B cell (primary cell): ENCODE results near the gene COX6B1. TPM values are rescaled to one million over a fixed set of nuclear protein-coding genes. Genes with fewer than 3 reads are reported as not detected.
A peak's percentile ranks its signal among the peaks of the same experiment; 100 is the strongest.

Experiments used
- ATAC-seq: fragments of 200-7000 bp; cut with Tn5 transposase; one replicate; pipeline ENCODE4 v1.10.0; 2021; ENCODE audit warnings: low read depth, mild to moderate bottlenecking, moderate number of reproducible peaks, moderate library complexity
- CTCF ChIA-PET: fragments of 350-600 bp; sonication (Branson Sonifier 250); formaldehyde crosslinking; loops from one replicate; lab custom pipeline; 2021; ENCODE audit warnings: antibody characterized with exemption, inconsistent platforms; lab: Charles Lee
- POLR2A ChIA-PET: fragments of 350-600 bp; sonication (Branson Sonifier 250); formaldehyde crosslinking; loops from one replicate; lab custom pipeline; 2021; ENCODE audit warnings: antibody characterized with exemption; lab: Charles Lee
- DNase-seq: peaks from one replicate; pipeline ENCODE4 v3.0.0; 2013
- H2AFZ ChIP-seq: 2 replicates; pipeline ENCODE4 v1.6.1; 2012; ENCODE audit warnings: mild to moderate bottlenecking, low read depth, low read length; ENCODE audit not compliant: insufficient read depth, poor library complexity, severe bottlenecking
- H3K27ac ChIP-seq, 2 donors: 1 replicate in 1 of 2; 2 replicates in 1 of 2; pipeline ENCODE4 v1.5.1; 2012 to 2013; ENCODE audit warnings: low read length in 2 of 2, mild to moderate bottlenecking in 2 of 2, moderate library complexity in 1 of 2
- H3K27me3 ChIP-seq, 4 experiments: fragments of 200-600 bp in 1 of 4; sonication (generic) in 1 of 4; replicated peaks in 1 of 4; 1 replicate in 2 of 4; 2 replicates in 2 of 4; pipeline versions ENCODE4 v1.6.1 to v1.7.0; 2013 to 2016; ENCODE audit warnings: low read length in 3 of 4, mild to moderate bottlenecking in 2 of 4, mixed read lengths in 1 of 4, moderate library complexity in 1 of 4; ENCODE audit not compliant: insufficient read depth in 4 of 4, control insufficient read depth in 3 of 4; ENCODE audit errors: control extremely low read depth in 1 of 4
- H3K36me3 ChIP-seq, 2 experiments: replicated peaks in 1 of 2; 1 replicate in 1 of 2; 2 replicates in 1 of 2; pipeline versions ENCODE4 v1.6.1 to v1.7.1; 2013; ENCODE audit warnings: low read length in 1 of 2; ENCODE audit not compliant: insufficient read depth in 2 of 2, control insufficient read depth in 1 of 2; ENCODE audit errors: control extremely low read depth in 1 of 2, extremely low read depth in 1 of 2
- H3K4me1 ChIP-seq, 2 donors: fragments of 200-600 bp in 1 of 2; sonication (generic) in 1 of 2; 1 replicate in 1 of 2; 2 replicates in 1 of 2; pipeline versions ENCODE4 v1.5.1 to v1.6.1; 2013 to 2017; ENCODE audit warnings: low read length in 2 of 2; ENCODE audit not compliant: control insufficient read depth in 2 of 2, insufficient read depth in 2 of 2
- H3K4me2 ChIP-seq: replicated peaks from 2 replicates; pipeline ENCODE3; 2012; ENCODE audit warnings: mild to moderate bottlenecking, low read depth, low read length; ENCODE audit not compliant: poor library complexity, severe bottlenecking
- H3K4me3 ChIP-seq, 5 experiments: fragments of 200-600 bp in 1 of 5; sonication (generic) in 1 of 5; 1 replicate in 3 of 5; 2 replicates in 2 of 5; pipeline versions ENCODE4 v1.5.1 to v1.7.0; 2011 to 2016; ENCODE audit warnings: low read length in 4 of 5, mild to moderate bottlenecking in 4 of 5, low read depth in 2 of 5, control low read depth in 1 of 5, moderate library complexity in 1 of 5; ENCODE audit not compliant: insufficient read depth in 1 of 5; ENCODE audit errors: control extremely low read depth in 1 of 5, extremely low read depth in 1 of 5
- H3K79me2 ChIP-seq: fragments of 200-600 bp; sonication (generic); one replicate; pipeline ENCODE4 v1.6.0; 2016; ENCODE audit warnings: low read length; ENCODE audit not compliant: control insufficient read depth, insufficient read depth
- H3K9ac ChIP-seq: fragments of 200-600 bp; sonication (generic); 2 replicates; pipeline ENCODE4 v1.6.1; 2017; ENCODE audit warnings: mild to moderate bottlenecking, low read length, moderate library complexity
- H3K9me3 ChIP-seq, 3 donors: one replicate each; pipeline versions ENCODE4 v1.6.1 to v1.7.1; 2013; ENCODE audit warnings: low read length in 2 of 3; ENCODE audit not compliant: control insufficient read depth in 2 of 3, insufficient read depth in 1 of 3; ENCODE audit errors: control extremely low read depth in 1 of 3
- H4K20me1 ChIP-seq: 2 replicates; pipeline ENCODE4 v1.6.0; 2012; ENCODE audit warnings: mild to moderate bottlenecking, low read length; ENCODE audit not compliant: insufficient read depth, control insufficient read depth, poor library complexity, severe bottlenecking
- H3K27ac Mint-ChIP-seq: one replicate; pipeline ENCODE4 v1.8.0; 2021; ENCODE audit warnings: mixed read lengths
- H3K27me3 Mint-ChIP-seq: one replicate; pipeline ENCODE4 v1.8.0; 2021; ENCODE audit warnings: mixed read lengths
- H3K4me1 Mint-ChIP-seq: one replicate; pipeline ENCODE4 v1.8.0; 2021; ENCODE audit warnings: mixed read lengths
- H3K4me3 Mint-ChIP-seq: one replicate; pipeline ENCODE4 v1.8.0; 2021; ENCODE audit warnings: mixed read lengths
- H3K9me3 Mint-ChIP-seq: one replicate; pipeline ENCODE4 v1.8.0; 2022; ENCODE audit warnings: mixed read lengths; ENCODE audit not compliant: insufficient read depth
- EZH2 ChIP-seq: IDR thresholded peaks from 2 replicates; pipeline ENCODE4 v1.6.1; 2012; ENCODE audit warnings: borderline replicate concordance, low read depth, mild to moderate bottlenecking, moderate library complexity, low read length; ENCODE audit not compliant: insufficient read depth, poor library complexity, severe bottlenecking
- WGBS: methylation state at CpG from one replicate; pipeline ENCODE4 v1.1.5; 2013; ENCODE audit warnings: missing lambda C conversion rate; ENCODE audit not compliant: insufficient coverage; 5-methylcytosine and 5-hydroxymethylcytosine counted together
- intact Hi-C: fragments of 100-400 bp; cut with micrococcal nuclease; formaldehyde crosslinking; loops from one replicate; pipeline ENCODE4 v1.10.0; 2022
- polyA plus RNA-seq: library from polyadenylated mRNA; depleted of rRNA; stranded (reverse); fragments of >200 nt; gene quantifications from 2 replicates; pipeline ENCODE4 v1.2.3, GENCODE V29; 2012
- total RNA-seq, 2 donors: library from RNA; stranded (reverse); fragments of 120-200 nt in 1 of 2; gene quantifications; 1 replicate in 1 of 2; 2 replicates in 1 of 2; pipeline versions ENCODE4 v1.2.3 to v1.2.4, GENCODE V29; 2013 to 2022
- TF ChIP-seq, protein P1 (sequence below): fragments of 200-600 bp; IDR thresholded peaks from one replicate; pipeline ENCODE4 v1.8.0; 2022; ENCODE audit warnings: antibody characterized with exemption, mild to moderate bottlenecking

The COX6B1 gene
- total and polyA plus RNA-seq, 2 donors (not counting 1 experiment from before 2014, with no cell fraction given) = 215 to 387 TPM

- Histone ChIP-seq H3K9ac (peak overlapping the region; percentile 81), H3K4me3 (peak overlapping the region; percentile 81 to 98 (median 85)), H3K4me1 (peaks cover 8 to 17% of the 10 kb centered on the region in 2 donors), H3K9me3 (no peaks in the 10 kb centered on the region), H3K36me3 (peaks cover 0 to 26% of the 10 kb centered on the region in 2 experiments), H3K27ac (peak overlapping the region; percentile 80 to 89), H4K20me1 (peaks cover 9% of the 10 kb centered on the region), H3K79me2 (peaks cover 4% of the 10 kb centered on the region), H3K4me2 (peak overlapping the region; percentile 78), H3K27me3 (no peaks in the 10 kb centered on the region), H2AFZ (peak overlapping the region; percentile 91)
- DNase-seq = no peak
- ChIA-PET CTCF (interaction anchor here (0.7 kb wide), 1 partner anchor 561 kb away, joined by 3 read pairs; no protein-coding TSS in a partner anchor), POLR2A (interaction anchor here (0.5 kb wide), 1 partner anchor 21 kb away, joined by 3 read pairs; no protein-coding TSS in a partner anchor)
- Mint-ChIP-seq H3K27ac (peak overlapping the region; percentile 99), H3K4me3 (peak overlapping the region; percentile 99), H3K9me3 (no peaks in the 10 kb centered on the region), H3K4me1 (peaks cover 25% of the 10 kb centered on the region), H3K27me3 (no peaks in the 10 kb centered on the region)
- no peak for ATAC-seq
- TF ChIP-seq, protein P1, sequence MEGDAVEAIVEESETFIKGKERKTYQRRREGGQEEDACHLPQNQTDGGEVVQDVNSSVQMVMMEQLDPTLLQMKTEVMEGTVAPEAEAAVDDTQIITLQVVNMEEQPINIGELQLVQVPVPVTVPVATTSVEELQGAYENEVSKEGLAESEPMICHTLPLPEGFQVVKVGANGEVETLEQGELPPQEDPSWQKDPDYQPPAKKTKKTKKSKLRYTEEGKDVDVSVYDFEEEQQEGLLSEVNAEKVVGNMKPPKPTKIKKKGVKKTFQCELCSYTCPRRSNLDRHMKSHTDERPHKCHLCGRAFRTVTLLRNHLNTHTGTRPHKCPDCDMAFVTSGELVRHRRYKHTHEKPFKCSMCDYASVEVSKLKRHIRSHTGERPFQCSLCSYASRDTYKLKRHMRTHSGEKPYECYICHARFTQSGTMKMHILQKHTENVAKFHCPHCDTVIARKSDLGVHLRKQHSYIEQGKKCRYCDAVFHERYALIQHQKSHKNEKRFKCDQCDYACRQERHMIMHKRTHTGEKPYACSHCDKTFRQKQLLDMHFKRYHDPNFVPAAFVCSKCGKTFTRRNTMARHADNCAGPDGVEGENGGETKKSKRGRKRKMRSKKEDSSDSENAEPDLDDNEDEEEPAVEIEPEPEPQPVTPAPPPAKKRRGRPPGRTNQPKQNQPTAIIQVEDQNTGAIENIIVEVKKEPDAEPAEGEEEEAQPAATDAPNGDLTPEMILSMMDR = no peak
- no peak for TF ChIP-seq EZH2
- intact Hi-C loops = loop anchor here (1.0 kb wide), 4 partner anchors 16 to 83 kb away; partner anchors contain the start of genes COX6B1, HAUS5 and TMEM147
- WGBS = 14% methylated on average over 7 of the region's 9 CpGs
These were observed 19.9 kb upstream of the COX6B1 start for GRCh38 chr19:35628264-35628564.

DNA sequence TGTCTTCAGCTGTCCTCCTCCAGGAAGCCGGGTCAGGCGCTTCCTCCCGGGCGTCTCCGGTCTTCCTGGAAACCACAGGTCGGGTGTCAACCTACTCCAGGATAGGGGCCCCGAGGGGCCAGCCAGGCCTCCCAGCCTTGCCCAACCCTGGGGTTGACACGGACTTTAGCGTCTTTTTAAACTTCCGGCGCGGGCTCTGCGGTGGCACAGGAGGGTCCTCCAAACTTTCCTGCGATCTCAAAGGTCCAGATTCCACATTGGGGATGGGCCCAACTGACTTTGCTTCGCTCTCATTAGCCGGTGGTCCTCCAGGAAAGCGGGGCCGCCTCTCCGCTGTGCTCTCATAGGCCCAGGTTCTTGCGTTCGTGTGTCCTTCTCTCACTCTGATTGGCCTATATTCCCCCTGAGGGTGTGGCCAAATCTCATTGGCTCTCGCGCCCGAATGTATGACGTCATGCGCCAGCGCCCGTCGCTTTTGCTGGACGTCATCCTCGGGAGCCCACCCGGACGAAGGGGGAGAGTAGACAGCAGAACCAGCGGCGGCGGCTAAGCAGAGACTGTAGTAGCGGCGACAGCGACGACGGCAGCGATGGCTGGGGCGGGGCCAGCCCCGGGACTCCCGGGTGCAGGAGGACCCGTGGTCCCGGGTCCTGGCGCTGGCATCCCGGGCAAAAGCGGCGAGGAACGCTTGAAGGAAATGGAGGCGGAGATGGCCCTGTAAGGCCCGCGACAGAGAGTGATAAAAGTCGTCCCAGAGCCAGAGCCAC is 19.4 kb upstream of the COX6B1 start, which contains the start of gene RBM42:
Gene RBM42 (plus strand): TSS at position 472 of the 767 bp plus-strand sequence. CDS start 118 bp downstream, at position 590.
- Histone ChIP-seq H2AFZ (peak within 1 kb of the TSS; percentile 91), H3K4me1 (peaks cover 8 to 17% of the 10 kb centered on the region in 2 donors), H3K4me3 (peak within 1 kb of the TSS; percentile 81 to 98 (median 85)), H3K9ac (peak within 1 kb of the TSS; percentile 81), H4K20me1 (peaks cover 9% of the 10 kb centered on the region), H3K27ac (peak within 1 kb of the TSS; percentile 80 to 89), H3K9me3 (no peaks in the 10 kb centered on the region), H3K36me3 (peaks cover 0 to 29% of the 10 kb centered on the region in 2 experiments), H3K27me3 (no peaks in the 10 kb centered on the region), H3K4me2 (peak within 1 kb of the TSS; percentile 78), H3K79me2 (peaks cover 4% of the 10 kb centered on the region)
- ATAC-seq (peak; percentile 99), DNase-seq (peak; percentile 98)
- CTCF ChIA-PET = no interaction called here
- POLR2A ChIA-PET = interaction anchor here (0.5 kb wide), 1 partner anchor 21 kb away, joined by 3 read pairs; no protein-coding TSS in a partner anchor
- no peaks in the 10 kb centered on the region for H3K9me3 Mint-ChIP-seq
- H3K27me3 Mint-ChIP-seq = no peaks in the 10 kb centered on the region
- peaks cover 25% of the 10 kb centered on the region for H3K4me1 Mint-ChIP-seq
- TF ChIP-seq EZH2 = no peak
- TF ChIP-seq, protein P1 = no peak
- peak within 1 kb of the TSS; percentile 99 for H3K27ac Mint-ChIP-seq
- intact Hi-C loops = loop anchor here (1.0 kb wide), 4 partner anchors 16 to 83 kb away; partner anchors contain the start of genes COX6B1, HAUS5 and TMEM147
- WGBS = under 1% methylated on average over 56 of the region's 56 CpGs
- peak within 1 kb of the TSS; percentile 99 for H3K4me3 Mint-ChIP-seq
